Measurements from ENCODE around the gene SLC7A5.
"Not testable (repeated sequence)": the region's sequence is repeated elsewhere in the genome, so short reads cannot be mapped to it uniquely, and the experiment has no call there.

GRCh38 chr16:87862597-87863326, 6.5 kb downstream of the SLC7A5 start:
- TF ChIP-seq CTCF, POLR2A (IDR thresholded peaks at IDR 0.05): not testable (repeated sequence)
